Adrenal gland (tissue), 12 donors: ENCODE data around the gene ADH1A. TPM values are rescaled to one million over a fixed set of nuclear protein-coding genes. Genes with fewer than 3 reads are reported as not detected.
"Not testable (repeated sequence)": the region's sequence is repeated elsewhere in the genome, so short reads cannot be mapped to it uniquely, and the experiment has no call there.

ENCODE experiments used
- DNase-seq, 7 donors: peaks; one replicate each; pipeline ENCODE4 v3.0.0-alpha.2; 2019 to 2020
- H3K27ac ChIP-seq, 5 donors: fragments of 200-600 bp; sonication (generic) in 4 of 5; 1 replicate in 3 of 5; 2 replicates in 2 of 5; pipeline versions ENCODE4 v1.5.1 to v1.8.0; 2016 to 2020; ENCODE audit warnings: mild to moderate bottlenecking in 1 of 5
- H3K27me3 ChIP-seq: fragments of 200-600 bp; 2 replicates; pipeline ENCODE4 v1.8.0; 2021
- H3K36me3 ChIP-seq, 2 donors: fragments of 200-600 bp; replicated peaks in 1 of 2; 1 replicate in 1 of 2; 2 replicates in 1 of 2; pipeline versions ENCODE4 v1.5.1 to v1.8.0; 2018 to 2022
- H3K4me1 ChIP-seq, 2 donors: fragments of 200-600 bp; replicated peaks in 1 of 2; 1 replicate in 1 of 2; 2 replicates in 1 of 2; pipeline versions ENCODE4 v1.5.1 to v1.8.0; 2018 to 2021
- H3K4me3 ChIP-seq, 4 donors: fragments of 200-600 bp; sonication (generic) in 3 of 4; one replicate each; pipeline ENCODE4 v1.5.1; 2016 to 2018
- H3K9me3 ChIP-seq, 3 donors: fragments of 200-600 bp; sonication (generic) in 1 of 3; replicated peaks in 1 of 3; 1 replicate in 2 of 3; 2 replicates in 1 of 3; pipeline versions ENCODE4 v1.5.1 to v1.8.0; 2016 to 2021
- POLR2A ChIP-seq, 2 donors: fragments of 450-650 bp; IDR thresholded peaks; one replicate each; pipeline ENCODE4 v1.6.1; 2017; ENCODE audit warnings: antibody characterized with exemption in 2 of 2, mild to moderate bottlenecking in 2 of 2, moderate library complexity in 1 of 2
- WGBS, 4 donors: extraction: QIAGEN DNeasy Blood & Tissue Kit in 2 of 4; methylation state at CpG; one replicate each; pipeline versions ENCODE4 v1.1.5 to v1.1.7; 2013 to 2017; 5-methylcytosine and 5-hydroxymethylcytosine counted together
- intact Hi-C, 2 donors: fragments of 100-400 bp; cut with DNase I; formaldehyde crosslinking; loops; one replicate each; pipeline versions ENCODE4 v1.14.1 to v1.15.0; 2022 to 2023
- polyA plus RNA-seq, 3 donors: library from polyadenylated mRNA; stranded (reverse); fragments of 200-250 nt in 2 of 3; fragments of 350-450 nt in 1 of 3; fragmentation: Illumina TruSeq in 1 of 3; extraction: RNeasy Lipid Tissue Mini Kit (QIAGEN cat#74804) in 1 of 3; gene quantifications; one replicate each; pipeline ENCODE4 v1.2.3, GENCODE V29; 2013 to 2014
- total RNA-seq, 9 donors: library from RNA; depleted of rRNA in 4 of 9; stranded (reverse); fragments of >200 nt in 4 of 9; fragments of 120-200 nt in 1 of 9; fragmentation: NEBNext Ultra II Directional in 1 of 9; extraction: Animal tissue kit (Norgen Biotek cat#: 25700) in 1 of 9; gene quantifications; one replicate each; pipeline versions ENCODE4 v1.1.0 to v1.2.4, GENCODE V29; 2013 to 2023
- TF ChIP-seq, protein P1 (sequence below), 6 experiments: fragments of 450-650 bp in 4 of 6; fragments of 200-600 bp in 2 of 6; sonication (generic) in 1 of 6; IDR thresholded peaks; 1 replicate in 5 of 6; 2 replicates in 1 of 6; pipeline versions ENCODE4 v1.5.1 to v1.8.0; 2016 to 2021; ENCODE audit warnings: antibody characterized with exemption in 6 of 6, mild to moderate bottlenecking in 2 of 6, moderate library complexity in 1 of 6
- donor health status: healthy with polysubstance abuse.
- donor health status: Bipolar disorder and iron deficiency.
- donor health status: DM: yes; HTN: yes; CAD: no.
- donor health status: DM: no; HTN: no; CAD: no.
- donor health status: DM: no; HTN: no; CAD: no.
- donor health status: DM: yes; HTN: yes; CAD: no.

ADH1A gene
- total and polyA plus RNA-seq, 12 donors, result 0.42 to 1.5 (median 0.90) TPM; not detected in 8

DNA sequence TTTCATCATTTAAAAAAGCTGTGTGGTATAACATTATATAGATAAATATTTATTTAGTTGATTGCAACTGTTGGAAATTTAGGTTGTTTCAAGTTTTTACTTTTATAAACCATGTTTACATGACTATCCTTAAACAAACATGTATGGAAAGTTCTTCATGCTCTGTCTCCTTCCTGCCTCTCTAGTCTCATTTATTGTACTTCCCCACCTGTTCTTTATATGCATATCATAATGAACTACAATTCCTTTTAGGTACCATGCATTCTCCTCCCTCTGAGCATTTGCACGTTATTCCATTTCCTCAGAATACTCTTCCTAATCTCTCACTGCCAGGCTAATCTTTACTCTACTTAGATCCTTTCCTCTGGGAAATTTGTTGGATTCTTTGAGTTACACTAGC, 54.8 kb downstream of the ADH1A start:
- no peaks in the 10 kb centered on the region for H3K9me3 ChIP-seq
- WGBS, 4 donors, result 58 to 70% (median 67%) methylated on average over 1 of the region's 1 CpG
- no peak for TF ChIP-seq POLR2A (IDR thresholded peaks at IDR 0.05)
- TF ChIP-seq, protein P1, sequence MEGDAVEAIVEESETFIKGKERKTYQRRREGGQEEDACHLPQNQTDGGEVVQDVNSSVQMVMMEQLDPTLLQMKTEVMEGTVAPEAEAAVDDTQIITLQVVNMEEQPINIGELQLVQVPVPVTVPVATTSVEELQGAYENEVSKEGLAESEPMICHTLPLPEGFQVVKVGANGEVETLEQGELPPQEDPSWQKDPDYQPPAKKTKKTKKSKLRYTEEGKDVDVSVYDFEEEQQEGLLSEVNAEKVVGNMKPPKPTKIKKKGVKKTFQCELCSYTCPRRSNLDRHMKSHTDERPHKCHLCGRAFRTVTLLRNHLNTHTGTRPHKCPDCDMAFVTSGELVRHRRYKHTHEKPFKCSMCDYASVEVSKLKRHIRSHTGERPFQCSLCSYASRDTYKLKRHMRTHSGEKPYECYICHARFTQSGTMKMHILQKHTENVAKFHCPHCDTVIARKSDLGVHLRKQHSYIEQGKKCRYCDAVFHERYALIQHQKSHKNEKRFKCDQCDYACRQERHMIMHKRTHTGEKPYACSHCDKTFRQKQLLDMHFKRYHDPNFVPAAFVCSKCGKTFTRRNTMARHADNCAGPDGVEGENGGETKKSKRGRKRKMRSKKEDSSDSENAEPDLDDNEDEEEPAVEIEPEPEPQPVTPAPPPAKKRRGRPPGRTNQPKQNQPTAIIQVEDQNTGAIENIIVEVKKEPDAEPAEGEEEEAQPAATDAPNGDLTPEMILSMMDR (IDR thresholded peaks at IDR 0.05), result no peak
- no peaks in the 10 kb centered on the region for H3K36me3 ChIP-seq
- intact Hi-C loops, result no loop called here
- DNase-seq, result no peak
- no peaks in the 10 kb centered on the region for H3K4me1 ChIP-seq
- no peak overlapping the region for H3K27ac ChIP-seq
- H3K4me3 ChIP-seq, result no peak overlapping the region
- H3K27me3 ChIP-seq, result no peaks in the 10 kb centered on the region

DNA sequence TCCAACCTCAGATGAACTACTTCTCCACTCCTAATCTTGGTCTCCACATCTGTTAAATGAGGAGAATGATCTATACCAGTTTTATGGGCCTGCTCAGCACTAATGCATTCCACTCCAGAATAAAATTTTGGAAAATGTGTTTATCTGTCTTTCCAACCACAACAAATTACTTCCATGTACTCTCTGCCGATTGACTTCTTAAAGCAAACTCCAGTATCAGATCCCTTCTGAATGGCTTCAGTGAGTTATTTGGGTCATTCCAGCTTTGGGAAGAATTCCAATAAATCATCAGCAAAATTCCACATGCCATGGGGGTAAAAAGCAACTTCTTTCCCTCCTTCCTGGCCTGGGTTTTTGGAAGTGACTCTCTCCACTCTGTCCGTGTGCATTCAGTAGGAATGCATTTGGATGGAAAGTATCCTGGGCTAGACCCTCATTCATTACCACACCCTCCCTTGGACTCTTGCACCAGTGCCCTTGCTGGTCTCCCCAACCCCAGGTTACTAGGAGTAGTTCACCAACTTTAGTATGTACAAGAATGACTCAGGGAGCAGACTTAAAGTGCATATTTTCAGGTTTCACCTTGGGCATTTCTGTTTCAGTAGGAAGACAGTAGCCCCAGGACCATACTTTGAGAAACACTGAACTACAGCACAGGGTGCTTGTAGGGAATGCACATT, 56.3 kb downstream of the ADH1A start:
- H3K27ac ChIP-seq, result peak overlapping the region in 1 of 5 donors; percentile 18
- TF ChIP-seq, protein P1 (IDR thresholded peaks at IDR 0.05), result no peak
- no peak for TF ChIP-seq POLR2A (IDR thresholded peaks at IDR 0.05)
- H3K9me3 ChIP-seq, result no peaks in the 10 kb centered on the region
- intact Hi-C loops, result no loop called here
- no peak for DNase-seq
- H3K4me1 ChIP-seq, result no peaks in the 10 kb centered on the region
- H3K4me3 ChIP-seq, result no peak overlapping the region
- H3K27me3 ChIP-seq, result no peaks in the 10 kb centered on the region
- no peaks in the 10 kb centered on the region for H3K36me3 ChIP-seq
- 43 to 56% (median 49%) methylated on average over 2 of the region's 2 CpGs for WGBS, 4 donors

DNA sequence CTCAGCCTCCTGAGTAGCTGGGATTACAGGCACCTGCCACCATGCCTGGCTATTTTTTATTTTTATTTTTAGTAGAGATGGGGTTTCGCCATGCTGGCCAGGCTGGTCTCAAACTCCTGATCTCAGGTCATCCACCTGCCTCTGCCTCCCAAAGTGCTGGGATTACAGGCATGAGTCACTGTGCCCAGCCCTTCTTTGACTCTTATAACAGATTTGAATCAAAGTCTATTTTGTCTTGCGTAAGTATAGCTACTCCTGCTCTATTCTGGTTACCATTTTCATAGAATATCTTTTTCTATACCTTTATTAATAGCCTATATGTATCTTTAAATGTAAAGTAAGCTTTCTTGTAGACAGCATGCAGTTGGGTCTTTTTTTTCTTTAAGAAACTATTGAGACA, 57.4 kb downstream of the ADH1A start:
- H3K4me3 ChIP-seq, intact Hi-C loops, DNase-seq, H3K36me3 ChIP-seq, H3K27ac ChIP-seq, H3K27me3 ChIP-seq, H3K9me3 ChIP-seq, H3K4me1 ChIP-seq: not testable (repeated sequence)
- 76 to 94% (median 85%) methylated on average over 2 of the region's 2 CpGs for WGBS, 4 donors

DNA sequence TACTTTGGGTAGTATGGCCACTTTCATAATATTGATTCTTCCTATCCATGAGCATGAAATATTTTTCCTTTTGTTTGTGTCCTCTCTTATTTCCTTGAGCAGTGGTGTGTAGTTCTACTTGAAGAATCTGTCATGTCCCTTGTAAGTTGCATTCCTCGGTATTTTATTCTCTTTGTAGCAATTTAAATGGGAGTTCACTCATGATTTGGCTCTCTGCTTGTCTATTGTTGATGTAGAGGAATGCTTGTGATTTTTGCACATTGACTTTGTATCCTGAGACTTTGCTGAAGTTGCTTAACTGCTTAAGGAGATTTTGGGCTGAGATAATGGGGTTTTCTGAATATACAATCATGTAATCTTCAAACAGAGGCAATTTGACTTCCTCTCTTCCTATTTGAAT, 62.1 kb downstream of the ADH1A start:
- 57 to 73% (median 71%) methylated on average over 1 of the region's 1 CpG for WGBS, 4 donors
- H3K4me1 ChIP-seq, H3K4me3 ChIP-seq, H3K27me3 ChIP-seq, DNase-seq, intact Hi-C loops, H3K9me3 ChIP-seq, H3K27ac ChIP-seq, H3K36me3 ChIP-seq: not testable (repeated sequence)

DNA sequence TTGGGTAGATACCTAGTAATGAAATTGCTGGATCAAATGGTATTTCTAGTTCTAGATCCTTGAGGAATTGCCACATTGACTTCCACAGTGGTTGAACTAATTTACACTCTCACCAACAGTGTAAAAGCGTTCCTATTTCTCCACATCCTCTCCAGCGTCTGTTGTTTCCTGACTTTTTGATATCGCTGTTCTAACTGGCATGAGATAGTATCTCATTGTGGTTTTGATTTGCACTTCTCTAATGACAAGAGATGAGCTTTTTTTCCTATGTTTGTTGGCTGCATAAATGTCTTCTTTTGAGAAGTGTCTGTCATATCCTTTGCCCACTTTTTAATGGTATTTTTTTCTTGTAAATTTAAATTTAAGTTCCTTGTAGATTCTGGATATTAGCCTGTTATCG, 63.1 kb downstream of the ADH1A start:
- H3K27me3 ChIP-seq, DNase-seq, H3K27ac ChIP-seq, intact Hi-C loops, H3K4me3 ChIP-seq, H3K9me3 ChIP-seq, H3K4me1 ChIP-seq, H3K36me3 ChIP-seq: not testable (repeated sequence)
- WGBS, 4 donors, result 77 to 85% (median 80%) methylated on average over 4 of the region's 4 CpGs

Other genes with a start within 250 kb of the ADH1A start
- gene ADH5, start 202.2 kb downstream of the ADH1A start, total RNA-seq, result 100 to 1,000 TPM in 6 of 9 donors, 10 to 100 TPM in 3; 87.3 to 145 (median 120) TPM
- gene ADH5, start 202.2 kb downstream of the ADH1A start, polyA plus RNA-seq, result 10 to 100 TPM; 50.1 to 99.3 (median 70.5) TPM
- gene ADH4, start 146.7 kb downstream of the ADH1A start, total RNA-seq, result 10 to 100 TPM in 1 of 9 donors, 1 to 10 TPM in 5, under 1 TPM in 1, not detected in 2; 0.31 to 10.7 (median 1.8) TPM
- 1 to 10 TPM in 1 of 3 donors, under 1 TPM in 2; 0.32 to 1.0 (median 0.77) TPM for gene ADH4, start 146.7 kb downstream of the ADH1A start, polyA plus RNA-seq
- gene ADH6, start 71.7 kb downstream of the ADH1A start, total RNA-seq, result under 1 TPM in 1 of 9 donors, not detected in 8; 0.78 TPM
- under 1 TPM in 2 of 3 donors, not detected in 1; 0.03 to 0.26 TPM for gene ADH6, start 71.7 kb downstream of the ADH1A start, polyA plus RNA-seq
- gene ADH1B, start 30.4 kb upstream of the ADH1A start, total RNA-seq, result 100 to 1,000 TPM in 8 of 9 donors, 10 to 100 TPM in 1; 20.0 to 615 (median 360) TPM
- gene ADH1B, start 30.4 kb upstream of the ADH1A start, polyA plus RNA-seq, result 100 to 1,000 TPM; 118 to 208 (median 142) TPM
- gene ADH1C, start 61.8 kb upstream of the ADH1A start, total RNA-seq, result 1 to 10 TPM in 5 of 9 donors, under 1 TPM in 4; 0.32 to 3.6 (median 1.1) TPM
- 1 to 10 TPM in 2 of 3 donors, under 1 TPM in 1; 0.51 to 3.4 (median 1.5) TPM for gene ADH1C, start 61.8 kb upstream of the ADH1A start, polyA plus RNA-seq
- not detected for gene ADH7, start 144.4 kb upstream of the ADH1A start, total RNA-seq
- under 1 TPM in 1 of 3 donors, not detected in 2; 0.13 TPM for gene ADH7, start 144.4 kb upstream of the ADH1A start, polyA plus RNA-seq
- not detected for gene C4orf17, start 220.0 kb upstream of the ADH1A start, total RNA-seq
- gene C4orf17, start 220.0 kb upstream of the ADH1A start, polyA plus RNA-seq, result not detected